H1 (cell line): ENCODE measurements around the gene PSMB5. TPM values are rescaled to one million over a fixed set of nuclear protein-coding genes. Genes with fewer than 3 reads are reported as not detected.

Experiments
- JUND ChIP-seq: IDR thresholded peaks from 2 replicates; pipeline ENCODE4 v1.6.1; 2011; ENCODE audit warnings: mild to moderate bottlenecking, improper control_type of control experiment, low read length
- NANOG ChIP-seq: IDR thresholded peaks from 2 replicates; pipeline ENCODE4 v1.6.1; 2011; ENCODE audit warnings: low read length, low read depth, mild to moderate bottlenecking, inconsistent platforms; ENCODE audit not compliant: insufficient read depth, poor library complexity, severe bottlenecking
- SAP30 ChIP-seq: fragments of 300-600 bp; sonication (generic); IDR thresholded peaks from 2 replicates; pipeline ENCODE4 v1.7.1; 2012; ENCODE audit warnings: low read length, moderate library complexity, mild to moderate bottlenecking, inconsistent platforms; ENCODE audit not compliant: insufficient read depth, insufficient replicate concordance
- TAF1 ChIP-seq: IDR thresholded peaks from 2 replicates; pipeline ENCODE4 v1.6.1; 2011; ENCODE audit warnings: mild to moderate bottlenecking, low read depth, low read length
- polyA plus RNA-seq, 7 experiments: library from polyadenylated mRNA; depleted of rRNA in 3 of 7; stranded (reverse) in 5 of 7; unstranded in 2 of 7; fragments of >200 nt in 5 of 7; fragments of 200-250 nt in 2 of 7; gene quantifications; 1 replicate in 5 of 7; 2 replicates in 1 of 7; 4 replicates in 1 of 7; pipeline versions ENCODE4 v1.2.1 to v1.2.3, GENCODE V29; 2011 to 2013; ENCODE audit warnings: missing spikeins in 2 of 7, mixed read lengths in 2 of 7
- total RNA-seq: library from RNA; stranded (reverse); fragmentation: NEBNext Ultra II Directional; extraction: Animal tissue kit (Norgen Biotek cat#: 25700); gene quantifications from 2 replicates; pipeline ENCODE4 v1.2.1, GENCODE V29; 2021
- TF ChIP-seq, protein P1 (sequence below): IDR thresholded peaks from 2 replicates; pipeline ENCODE4 v1.6.1; 2012; ENCODE audit warnings: inconsistent platforms
- TF ChIP-seq, protein P2 (sequence below): IDR thresholded peaks from 2 replicates; pipeline ENCODE4 v1.6.1; 2011; ENCODE audit warnings: low read length, improper control_type of control experiment

Gene PSMB5
- total and polyA plus RNA-seq, 2 of the 8 experiments (the other 6 are each of a cell fraction or from before 2014, with no cell fraction given) = 254 to 510 TPM

DNA sequence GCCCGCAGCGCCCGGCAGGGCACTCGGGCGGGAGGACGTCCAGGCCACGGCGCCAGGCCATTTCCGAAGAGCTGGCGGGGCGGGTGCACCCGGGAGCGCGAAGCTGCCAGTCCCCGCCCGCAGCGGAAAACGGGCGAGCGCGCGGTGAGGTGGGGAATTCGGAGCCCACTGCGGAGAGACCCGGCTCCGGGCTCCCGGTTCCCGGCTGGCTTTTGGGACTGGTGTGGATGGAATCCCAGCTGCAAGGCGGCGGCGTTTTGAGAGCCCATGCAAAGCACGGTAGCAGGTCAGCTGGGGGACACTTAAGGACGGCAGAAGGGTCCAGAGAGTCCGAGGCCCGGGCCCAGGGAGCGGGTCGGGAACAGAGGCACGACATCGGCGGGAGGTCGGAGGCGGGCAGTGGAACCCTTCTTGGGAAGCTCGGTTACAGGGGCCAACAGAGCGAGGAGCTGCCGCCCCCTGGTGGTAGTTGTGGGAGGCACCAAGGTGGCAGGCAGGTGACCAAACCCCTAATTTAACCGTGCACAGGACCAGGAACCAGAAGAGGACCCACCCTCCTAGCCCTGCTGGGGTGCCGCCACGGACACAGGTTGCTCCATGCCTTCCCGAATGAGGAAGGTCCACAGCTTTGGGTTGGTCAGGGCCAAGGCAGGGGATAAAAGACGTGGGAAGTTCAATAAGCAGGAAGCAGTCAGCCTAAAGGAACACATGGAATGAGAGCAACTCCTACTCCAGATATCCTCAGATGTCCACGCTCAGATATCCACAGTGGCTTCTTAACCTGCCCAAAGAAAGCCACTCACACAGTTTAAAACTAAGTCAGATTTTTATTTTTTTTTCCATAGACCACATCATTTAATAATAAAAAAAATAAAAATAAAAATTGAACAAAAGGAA, 23.3 kb upstream of the PSMB5 start (continued):
- 0 out of 2 replicates have a peak, but pooled peaks have one; percentile 43 for TF ChIP-seq TAF1
- TF ChIP-seq NANOG = no peak
- TF ChIP-seq, protein P1, sequence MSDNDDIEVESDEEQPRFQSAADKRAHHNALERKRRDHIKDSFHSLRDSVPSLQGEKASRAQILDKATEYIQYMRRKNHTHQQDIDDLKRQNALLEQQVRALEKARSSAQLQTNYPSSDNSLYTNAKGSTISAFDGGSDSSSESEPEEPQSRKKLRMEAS = peak; percentile 38; the same call in 1 of the 2 replicates
- TF ChIP-seq, protein P2, sequence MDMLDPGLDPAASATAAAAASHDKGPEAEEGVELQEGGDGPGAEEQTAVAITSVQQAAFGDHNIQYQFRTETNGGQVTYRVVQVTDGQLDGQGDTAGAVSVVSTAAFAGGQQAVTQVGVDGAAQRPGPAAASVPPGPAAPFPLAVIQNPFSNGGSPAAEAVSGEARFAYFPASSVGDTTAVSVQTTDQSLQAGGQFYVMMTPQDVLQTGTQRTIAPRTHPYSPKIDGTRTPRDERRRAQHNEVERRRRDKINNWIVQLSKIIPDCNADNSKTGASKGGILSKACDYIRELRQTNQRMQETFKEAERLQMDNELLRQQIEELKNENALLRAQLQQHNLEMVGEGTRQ = peak; percentile 61
- TF ChIP-seq JUND = 0 out of 2 replicates have a peak, but pooled peaks have one; percentile 14
- TF ChIP-seq SAP30 = peak; percentile 60
